Lower leg skin (tissue), 3 donors: Measurements from ENCODE around the gene STX8.

Source experiments
- POLR2A ChIP-seq, 2 donors: fragments of 450-650 bp; IDR thresholded peaks; one replicate each; pipeline ENCODE4 v1.6.1; 2016 to 2017; ENCODE audit warnings: antibody characterized with exemption in 2 of 2, mild to moderate bottlenecking in 1 of 2, moderate library complexity in 1 of 2
- TF ChIP-seq, protein P1 (sequence below), 3 donors: fragments of 450-650 bp; IDR thresholded peaks; one replicate each; pipeline ENCODE4 v1.5.1; 2016; ENCODE audit warnings: antibody characterized with exemption in 3 of 3, mild to moderate bottlenecking in 3 of 3, moderate library complexity in 2 of 3

DNA sequence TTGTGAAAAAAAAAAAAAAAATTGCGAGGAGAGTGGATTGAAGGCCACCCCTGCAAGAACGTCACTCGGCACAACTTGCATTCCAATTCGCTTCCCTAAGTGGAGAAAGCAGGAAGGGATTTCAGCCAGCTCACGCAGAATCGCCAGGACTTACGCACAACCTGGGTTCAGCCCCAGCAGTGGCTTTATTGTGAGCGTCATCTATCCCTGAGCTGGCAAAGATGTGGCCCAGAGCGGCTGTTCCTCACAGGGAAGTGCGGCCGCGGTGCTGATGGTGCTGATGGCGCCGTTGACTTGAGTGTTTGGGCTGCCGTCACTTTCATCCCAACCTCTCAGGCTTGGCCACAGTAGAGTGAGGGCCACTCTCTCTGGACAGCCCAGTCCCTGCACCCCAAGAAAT lies 356.7 kb downstream of the STX8 start:
- TF ChIP-seq, protein P1, sequence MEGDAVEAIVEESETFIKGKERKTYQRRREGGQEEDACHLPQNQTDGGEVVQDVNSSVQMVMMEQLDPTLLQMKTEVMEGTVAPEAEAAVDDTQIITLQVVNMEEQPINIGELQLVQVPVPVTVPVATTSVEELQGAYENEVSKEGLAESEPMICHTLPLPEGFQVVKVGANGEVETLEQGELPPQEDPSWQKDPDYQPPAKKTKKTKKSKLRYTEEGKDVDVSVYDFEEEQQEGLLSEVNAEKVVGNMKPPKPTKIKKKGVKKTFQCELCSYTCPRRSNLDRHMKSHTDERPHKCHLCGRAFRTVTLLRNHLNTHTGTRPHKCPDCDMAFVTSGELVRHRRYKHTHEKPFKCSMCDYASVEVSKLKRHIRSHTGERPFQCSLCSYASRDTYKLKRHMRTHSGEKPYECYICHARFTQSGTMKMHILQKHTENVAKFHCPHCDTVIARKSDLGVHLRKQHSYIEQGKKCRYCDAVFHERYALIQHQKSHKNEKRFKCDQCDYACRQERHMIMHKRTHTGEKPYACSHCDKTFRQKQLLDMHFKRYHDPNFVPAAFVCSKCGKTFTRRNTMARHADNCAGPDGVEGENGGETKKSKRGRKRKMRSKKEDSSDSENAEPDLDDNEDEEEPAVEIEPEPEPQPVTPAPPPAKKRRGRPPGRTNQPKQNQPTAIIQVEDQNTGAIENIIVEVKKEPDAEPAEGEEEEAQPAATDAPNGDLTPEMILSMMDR (IDR thresholded peaks at IDR 0.05), result no peak
- no peak for TF ChIP-seq POLR2A (IDR thresholded peaks at IDR 0.05)
